SIG-M5 treated with dmso at 0.1 percent for 504 hours (cell line): ENCODE measurements around the gene TECTA.
"Not testable (repeated sequence)": the region's sequence is repeated elsewhere in the genome, so short reads cannot be mapped to it uniquely, and the experiment has no call there.

Experiments
- DNase-seq: peaks from one replicate; lab custom pipeline; 2025; ENCODE audit not compliant: unreplicated experiment; lab: John Stamatoyannopoulos, UW

Gene TECTA

DNA sequence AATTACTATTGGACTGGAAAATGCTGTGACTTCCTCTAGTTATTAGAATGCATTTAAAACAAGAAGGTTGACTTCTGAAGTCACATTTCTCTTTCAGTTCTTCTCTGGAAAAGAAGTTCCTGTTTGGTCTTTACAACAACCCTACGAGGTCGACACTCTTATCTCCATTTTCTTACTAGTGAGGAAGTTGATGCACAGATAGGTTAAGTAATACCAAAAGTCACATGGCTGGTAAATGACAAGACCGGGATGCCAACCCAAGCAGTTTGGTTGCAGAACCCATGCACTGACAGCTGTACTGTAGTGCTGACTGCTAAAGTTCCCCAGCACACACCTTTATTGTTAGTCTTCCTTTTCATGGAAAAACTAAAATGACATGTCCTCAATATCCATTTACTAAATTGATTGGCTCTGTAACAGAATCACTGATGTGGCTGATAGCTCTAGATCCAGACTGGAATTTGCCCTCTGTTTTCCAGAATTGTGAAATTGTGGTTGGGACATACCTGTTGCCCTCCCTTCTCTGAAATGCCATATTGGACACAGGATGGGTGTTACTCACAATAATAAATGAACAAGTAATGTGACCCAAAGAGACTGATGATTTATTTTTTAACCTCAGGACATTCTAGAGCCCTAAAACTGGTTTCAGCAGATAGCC is 9.4 kb upstream of the TECTA start:
- peak; percentile 91 for DNase-seq

DNA sequence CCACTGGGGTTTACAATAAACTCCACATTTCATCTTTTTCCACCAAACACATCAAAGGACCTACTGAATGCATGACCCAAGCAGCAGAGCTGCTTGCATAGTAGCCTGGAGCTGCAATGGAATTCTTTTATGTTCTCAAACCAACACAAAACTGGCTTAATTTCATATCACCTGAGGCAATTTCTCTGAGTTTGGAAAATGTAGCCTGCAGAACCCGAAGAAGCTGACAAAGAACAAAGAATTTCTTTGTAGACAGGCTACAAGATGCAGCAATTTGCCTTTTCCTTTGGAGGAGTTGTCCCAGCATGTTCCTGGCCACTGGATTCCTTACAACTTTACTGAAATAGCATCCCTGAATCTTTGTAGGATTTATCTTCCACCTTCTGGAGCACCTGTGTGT is 5.5 kb upstream of the TECTA start:
- no peak for DNase-seq

DNA sequence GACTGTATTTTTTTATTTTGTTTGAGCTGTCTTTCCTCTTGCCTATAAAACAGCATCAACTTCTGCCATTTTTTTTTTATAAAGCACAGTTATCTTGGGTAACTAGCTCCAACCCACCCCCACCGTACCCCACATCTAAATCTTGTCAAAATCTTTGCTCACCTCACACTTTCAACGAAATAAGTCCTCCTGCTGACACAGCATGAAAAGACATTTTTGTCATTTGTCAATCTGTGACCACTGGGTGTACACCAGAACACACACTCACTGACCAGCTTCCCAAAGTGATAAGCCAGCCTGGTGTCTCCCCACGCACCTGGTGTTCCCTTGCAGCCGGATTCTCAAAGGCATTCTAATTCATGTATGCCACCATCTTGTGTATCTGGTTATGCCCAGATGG is 1.7 kb upstream of the TECTA start:
- no peak for DNase-seq

DNA sequence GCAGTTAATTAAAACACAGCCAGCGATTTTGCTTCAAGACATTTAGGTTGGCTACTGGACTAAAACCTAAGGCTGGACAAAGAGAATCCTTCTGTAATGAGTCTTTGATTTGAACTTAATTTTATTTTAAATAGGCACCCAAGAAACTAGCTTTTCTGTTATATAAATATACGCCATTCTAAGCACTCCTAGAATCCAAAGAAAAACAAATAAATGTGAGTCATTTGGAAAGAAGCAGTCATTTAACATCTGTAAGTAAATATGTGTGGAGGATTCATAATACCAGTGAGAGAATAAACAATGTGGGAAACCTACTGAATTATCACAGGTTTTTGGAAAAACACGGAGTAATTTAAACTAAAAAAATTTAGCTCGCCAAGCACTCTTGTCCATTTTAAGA is 1.2 kb upstream of the TECTA start:
- no peak for DNase-seq

DNA sequence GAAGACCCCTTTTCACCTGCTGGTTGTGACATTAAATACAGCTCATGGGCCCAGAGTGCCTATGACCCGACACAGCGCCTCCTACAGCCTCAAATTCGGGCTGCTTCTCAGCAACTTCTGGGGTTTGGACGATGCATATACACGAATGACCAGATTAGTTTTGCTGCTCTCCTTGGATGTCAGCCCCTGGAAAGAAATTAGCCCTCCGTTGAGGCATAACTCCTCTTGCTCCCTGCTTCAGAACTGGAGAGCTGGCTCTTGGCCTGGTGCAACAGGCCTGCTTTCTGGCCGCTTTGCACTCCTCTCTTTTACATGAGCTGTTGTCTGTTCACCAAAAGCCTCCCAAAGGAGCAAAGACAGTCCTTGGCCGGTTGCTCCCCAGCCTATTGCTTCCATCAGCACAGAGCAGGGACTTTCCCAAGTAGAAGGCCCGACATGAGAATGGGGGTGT is 3.3 kb downstream of the TECTA start:
- DNase-seq, result no peak

DNA sequence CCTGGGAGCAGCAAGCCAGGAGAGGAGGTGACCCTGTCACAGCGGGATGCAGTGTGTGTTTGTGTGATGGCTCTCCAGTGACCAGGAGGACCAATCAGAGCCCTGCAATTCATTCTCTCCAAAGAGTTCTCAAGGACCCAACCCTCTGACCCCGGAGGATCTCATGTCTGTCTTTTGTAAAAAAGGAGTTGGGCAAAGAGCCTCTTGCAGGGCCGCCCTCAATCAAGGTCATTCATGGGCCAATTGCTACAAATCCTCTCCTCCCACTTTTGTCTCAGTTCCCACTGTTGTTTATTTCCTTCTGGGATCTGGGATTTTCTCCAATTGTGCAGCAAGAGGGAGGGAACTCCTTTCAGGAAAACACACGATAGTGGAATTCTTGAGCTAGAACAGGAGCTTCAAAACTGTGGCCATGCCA is 4.0 kb downstream of the TECTA start:
- no peak for DNase-seq

DNA sequence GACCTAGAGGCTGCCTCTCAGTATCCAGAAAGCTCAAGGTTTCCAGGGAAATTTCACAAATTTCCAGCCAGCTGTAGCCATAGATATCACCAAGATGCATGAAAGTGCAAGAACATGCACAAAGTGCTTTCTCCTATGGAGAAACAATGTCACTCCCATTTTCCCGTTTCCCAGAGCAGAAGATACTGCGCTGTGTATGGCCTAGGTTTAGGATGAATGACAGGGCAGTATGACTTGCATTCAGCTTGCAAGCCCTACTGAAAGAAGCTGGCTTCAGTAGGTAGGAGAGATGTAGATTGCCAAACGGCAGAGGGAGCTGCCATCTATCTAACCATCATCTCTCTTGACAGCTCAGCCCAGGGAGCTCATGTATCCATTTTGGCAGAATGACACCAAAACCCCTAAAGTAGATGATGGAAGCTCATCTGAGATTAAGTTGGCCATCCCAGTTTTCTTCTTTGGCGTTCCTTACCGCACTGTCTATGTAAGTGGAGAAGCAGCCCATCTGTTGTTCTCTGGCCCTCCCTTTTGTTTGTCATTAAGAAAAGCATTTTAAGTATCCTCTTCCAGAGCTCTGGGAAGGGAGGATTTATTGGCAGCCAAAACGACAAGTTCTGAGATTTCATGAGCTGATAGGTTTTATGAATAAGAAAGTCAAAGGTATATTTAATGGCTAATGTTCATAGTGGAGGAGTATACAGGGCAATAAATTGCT is 4.6 kb downstream of the TECTA start:
- no peak for DNase-seq

DNA sequence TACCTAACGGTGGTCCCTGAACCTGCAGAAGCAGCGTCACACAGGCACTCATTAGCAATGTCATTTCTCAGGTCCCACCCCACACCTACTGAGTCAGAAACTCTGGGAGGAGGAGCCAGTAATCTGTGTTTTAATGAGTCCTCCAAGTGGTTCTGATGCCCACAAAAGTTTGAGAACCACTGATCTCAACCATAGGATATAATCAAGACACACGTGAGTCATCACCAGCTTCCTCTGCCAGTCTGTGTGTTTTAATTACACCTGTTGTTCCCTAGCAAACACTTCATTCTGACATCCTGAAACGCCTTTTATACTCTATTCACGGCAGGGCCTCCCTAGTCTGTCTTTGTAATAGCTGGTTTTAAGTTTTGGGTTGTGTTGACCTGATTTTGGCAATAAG is 5.8 kb downstream of the TECTA start:
- no peak for DNase-seq

DNA sequence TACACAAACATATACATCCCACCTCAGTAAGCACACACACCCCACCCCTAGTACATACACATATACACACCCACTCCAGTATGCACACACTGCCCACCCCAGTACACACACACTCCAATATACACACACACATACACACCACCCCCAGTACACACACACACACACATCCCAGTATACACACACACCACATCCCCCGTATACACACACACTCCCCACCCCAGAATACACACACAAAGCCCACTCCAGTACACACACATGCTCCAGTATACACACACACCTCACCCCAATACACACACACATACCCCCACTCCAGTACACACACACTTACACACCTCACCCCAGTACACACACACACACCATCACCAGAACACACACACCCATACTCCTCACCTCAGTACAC is 7.4 kb downstream of the TECTA start:
- no peak for DNase-seq

DNA sequence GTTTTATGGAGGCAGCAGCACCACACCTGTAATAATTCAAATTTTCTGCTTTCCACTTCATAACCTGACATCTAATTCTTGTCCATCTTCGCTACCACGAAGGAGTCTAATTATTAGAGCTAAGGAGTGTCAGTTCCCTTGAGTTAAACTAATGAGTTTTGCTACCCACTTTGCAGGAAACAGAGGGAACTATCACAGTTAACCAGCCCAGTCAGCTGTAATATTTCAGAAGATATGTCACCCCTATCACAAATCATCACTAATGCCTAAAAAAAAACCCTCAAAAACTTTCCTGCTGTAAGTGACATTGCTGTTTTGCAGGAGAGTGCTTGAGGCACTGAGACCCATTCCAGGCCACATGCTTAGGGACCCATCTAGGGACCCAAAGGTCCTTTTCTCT is 8.4 kb downstream of the TECTA start:
- no peak for DNase-seq

DNA sequence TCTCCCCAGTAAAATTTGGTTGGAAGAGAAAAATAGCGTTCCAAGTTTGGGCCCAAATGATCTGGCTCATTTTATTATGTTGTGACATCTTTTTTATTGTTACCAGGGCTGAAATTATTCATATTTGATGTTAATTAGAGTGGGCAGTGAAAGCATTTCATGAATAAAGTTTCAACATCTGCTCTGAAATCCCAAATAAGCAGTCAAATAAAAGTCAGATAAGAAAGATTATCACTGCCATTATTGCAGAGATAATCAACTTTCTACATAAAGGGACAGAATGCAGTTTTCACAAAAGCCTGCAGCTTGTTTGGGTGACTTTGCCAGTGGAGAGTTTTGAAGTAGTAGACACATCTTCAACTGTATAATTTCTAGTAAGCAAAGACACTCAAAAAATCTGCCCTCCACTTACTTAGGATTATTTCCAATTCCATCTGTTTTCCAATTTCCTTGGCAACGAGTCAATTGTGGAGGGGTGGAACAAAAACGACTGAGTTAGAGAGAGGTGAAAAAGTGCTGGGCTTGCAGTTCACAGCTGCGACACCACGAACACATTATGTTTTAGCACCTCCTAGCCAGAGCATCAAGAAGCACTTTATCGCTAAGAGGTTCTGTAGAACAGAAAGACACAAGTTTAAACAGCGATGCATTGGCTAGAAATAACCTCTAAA is 9.0 kb downstream of the TECTA start:
- DNase-seq, result no peak

DNA sequence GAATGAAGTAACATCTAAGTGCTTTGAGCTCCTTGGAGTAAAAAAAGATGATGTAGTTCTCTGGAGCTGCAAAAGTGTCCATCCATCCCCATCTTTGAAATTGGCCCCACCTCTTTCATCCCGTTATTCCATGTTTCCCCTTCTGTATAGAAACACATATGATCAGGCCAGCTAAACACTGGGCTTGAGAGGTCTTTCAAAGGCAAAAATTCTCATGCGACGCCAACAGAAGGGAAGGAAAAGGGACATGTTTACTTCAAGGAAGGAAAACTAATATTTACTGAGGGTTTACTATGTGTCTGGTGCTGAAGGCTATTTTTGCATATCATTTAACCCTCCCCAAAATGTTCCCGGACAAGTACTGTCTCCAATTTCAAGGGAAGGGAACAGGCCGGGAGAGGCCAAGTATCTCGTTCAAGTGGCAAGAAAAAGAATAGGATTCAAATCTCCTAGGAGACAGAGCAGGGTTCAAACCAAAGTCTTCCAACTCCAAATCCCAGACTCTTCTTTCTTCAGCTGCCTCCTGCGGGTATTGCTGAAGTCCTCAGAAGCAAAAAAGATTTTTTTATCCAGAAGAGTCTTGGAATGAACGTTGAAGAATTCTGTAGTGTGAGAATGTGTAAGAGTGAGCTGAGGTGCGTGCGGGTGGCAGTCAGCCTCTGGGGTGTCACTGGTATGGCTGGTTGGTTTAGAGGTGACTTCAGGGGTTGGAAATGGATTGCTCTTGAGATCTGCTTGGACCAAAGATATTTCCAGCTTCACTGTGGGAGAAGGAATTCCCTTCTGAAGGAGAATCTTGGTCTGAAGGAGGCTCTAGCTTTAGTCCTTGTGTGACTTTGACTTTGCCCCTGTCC is 10.1 kb downstream of the TECTA start:
- DNase-seq, result no peak

DNA sequence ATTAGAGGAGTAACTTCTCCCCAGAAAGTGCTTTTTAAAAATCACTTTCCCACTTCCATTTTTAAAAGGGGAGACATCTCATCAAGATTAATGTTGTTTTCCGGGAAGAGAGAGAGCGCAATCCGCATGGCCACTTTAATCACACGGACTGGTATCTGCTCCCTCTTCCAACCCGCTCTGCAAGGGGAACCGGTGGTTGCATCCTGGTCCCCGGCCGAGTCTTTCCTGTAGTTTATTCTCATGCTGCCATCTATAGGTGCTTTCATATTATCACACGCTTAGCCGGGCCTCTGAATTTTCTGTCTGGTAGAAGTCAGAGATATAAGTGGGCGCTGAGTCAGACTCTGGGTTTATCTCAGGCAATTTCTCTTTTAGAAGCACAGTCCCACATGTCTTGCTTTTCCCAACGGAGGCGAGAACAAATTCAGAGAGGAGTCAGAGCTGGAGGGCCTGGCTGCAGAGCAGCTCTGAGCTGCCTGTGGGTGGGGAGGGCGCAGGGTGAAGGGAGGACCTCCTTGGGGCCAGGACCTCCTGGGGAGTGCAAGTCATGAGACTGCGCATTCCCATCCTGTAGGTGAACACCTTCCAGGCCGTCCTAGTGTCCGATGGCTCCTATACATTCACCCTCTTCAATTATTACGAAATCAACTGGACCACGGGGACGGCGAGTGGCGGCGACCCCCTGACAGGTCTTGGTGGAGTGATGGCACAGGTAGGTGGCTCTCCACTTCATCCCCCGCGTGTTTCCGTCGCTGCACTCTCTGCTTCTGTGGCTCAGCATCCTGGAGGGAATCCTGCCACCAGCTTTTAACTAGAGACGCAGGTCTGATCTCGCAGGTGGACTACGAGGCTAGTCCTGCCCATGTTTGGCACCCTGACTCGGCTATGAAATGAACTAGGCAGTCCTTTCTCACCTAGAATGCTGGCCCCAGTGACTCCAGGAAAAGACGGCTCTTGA is 11.7 kb downstream of the TECTA start:
- peak; percentile 62 for DNase-seq

DNA sequence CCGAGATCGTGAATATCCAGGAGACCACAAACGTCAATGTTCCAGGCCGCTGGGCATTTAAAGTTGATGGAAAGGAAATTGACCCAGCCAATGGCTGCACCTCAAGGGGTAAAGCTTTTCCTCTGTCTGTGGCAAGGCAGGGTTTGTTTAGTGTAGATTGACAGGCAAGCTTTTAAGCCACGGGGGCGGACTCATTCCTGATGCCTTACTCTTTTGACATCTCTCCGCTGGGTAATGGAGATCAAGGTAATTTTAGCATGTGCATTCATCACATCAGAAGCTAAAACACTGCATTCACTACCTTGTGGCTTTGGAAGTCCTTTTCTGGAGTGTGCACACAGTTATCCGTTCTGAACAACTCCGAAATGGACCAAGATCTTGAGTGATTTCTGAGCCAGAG is 12.6 kb downstream of the TECTA start:
- no peak for DNase-seq

DNA sequence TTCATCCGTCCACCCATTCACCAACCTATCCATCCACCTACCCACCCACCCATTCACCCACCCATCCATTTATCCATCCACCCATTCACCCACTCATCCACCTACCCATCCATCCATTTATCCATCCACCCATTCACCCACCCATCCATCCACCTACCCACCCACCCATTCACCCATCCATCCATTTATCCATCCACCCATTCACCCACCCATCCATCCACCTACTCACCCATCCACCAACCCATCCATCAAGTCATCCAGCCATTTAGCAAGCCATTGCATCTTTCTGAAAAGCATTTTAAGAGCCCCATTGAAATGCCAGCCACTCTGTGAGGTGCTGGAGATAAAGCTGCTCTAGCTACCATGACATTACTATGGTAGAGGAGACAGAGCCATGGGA is 14.0 kb downstream of the TECTA start:
- DNase-seq, result not testable (repeated sequence)

DNA sequence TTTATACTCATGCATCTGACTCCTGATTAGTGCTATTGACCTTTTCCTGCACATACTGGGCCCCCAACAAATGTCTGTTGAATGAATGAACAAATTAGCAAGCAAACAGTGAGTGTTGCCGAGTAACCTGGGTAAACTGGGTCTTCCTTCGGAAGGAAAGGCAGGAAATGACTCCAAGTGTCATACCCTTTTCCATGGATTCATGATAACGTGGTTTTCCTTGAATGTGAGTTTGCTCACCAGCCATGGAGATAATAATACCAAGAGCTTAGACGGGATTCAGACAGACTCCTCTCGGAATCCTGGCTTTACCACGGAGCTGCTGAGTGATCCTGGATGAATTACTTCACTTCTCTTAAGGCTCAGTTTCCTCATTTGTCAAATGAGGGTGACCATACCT is 16.7 kb downstream of the TECTA start:
- no peak for DNase-seq

DNA sequence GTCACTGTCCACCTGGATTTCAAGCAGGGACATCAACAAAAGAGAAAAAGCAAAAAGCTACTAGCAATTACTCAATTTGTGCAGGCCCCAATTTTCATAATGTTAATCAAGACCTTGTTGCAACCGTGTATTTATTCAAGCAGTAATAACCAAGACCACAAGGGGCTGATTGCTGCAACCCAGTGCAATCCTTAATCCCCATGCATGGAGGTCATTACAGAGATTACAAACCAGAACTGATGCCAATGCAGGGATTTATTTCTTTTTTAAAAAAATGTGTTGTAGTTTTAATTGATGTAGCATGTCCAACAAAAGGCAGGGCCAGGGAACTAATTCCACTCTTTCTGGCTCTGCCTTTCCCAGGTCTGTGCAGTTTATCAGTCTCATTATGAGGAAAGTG is 18.4 kb downstream of the TECTA start:
- no peak for DNase-seq

DNA sequence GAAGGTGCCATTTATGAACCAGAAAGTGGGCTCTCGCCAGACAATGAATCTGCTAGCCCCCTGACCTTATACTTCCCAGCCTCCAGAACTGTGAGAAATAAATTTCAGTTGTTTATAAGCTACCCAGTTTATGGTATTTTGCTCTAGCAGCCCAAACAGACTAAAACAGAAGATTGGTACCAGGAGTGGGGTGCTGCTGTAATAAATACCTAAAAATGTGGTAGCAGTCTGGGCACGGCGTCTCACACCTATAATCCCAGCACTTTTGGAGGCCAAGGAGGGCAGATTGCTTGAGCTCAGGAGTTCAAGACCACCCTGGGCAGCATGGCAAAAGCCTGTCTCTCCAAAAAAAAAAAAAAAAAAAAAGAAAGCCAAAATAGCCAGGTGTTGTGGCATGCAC is 21.3 kb downstream of the TECTA start:
- DNase-seq, result no peak

DNA sequence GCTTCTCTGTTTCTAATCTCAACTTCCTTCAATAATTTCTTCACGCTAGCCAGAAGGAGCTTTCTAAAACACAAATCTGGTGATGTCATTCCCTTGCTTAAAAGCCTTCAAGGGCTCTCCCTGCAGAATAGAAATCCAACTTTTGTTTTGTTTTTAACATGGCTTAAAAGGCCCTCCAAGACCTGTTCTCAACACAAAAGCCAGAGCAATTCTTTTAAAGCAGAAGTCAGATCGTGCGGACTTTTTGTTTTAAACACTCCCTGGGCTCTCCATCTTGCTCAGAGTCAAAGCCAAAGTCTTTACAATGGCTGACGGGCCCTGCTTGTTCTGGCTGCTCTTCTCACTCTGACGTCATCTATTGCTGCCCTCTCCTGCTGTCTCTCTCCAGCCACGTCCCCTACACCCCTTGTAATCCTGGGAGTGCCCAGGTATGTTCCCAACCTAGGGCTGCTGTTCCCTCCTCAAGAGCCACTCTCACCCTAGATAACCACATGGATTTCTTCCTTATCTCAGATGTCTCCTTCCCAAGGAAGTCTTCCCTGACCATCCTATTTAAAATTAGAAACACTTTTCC is 22.5 kb downstream of the TECTA start:
- DNase-seq, result no peak

DNA sequence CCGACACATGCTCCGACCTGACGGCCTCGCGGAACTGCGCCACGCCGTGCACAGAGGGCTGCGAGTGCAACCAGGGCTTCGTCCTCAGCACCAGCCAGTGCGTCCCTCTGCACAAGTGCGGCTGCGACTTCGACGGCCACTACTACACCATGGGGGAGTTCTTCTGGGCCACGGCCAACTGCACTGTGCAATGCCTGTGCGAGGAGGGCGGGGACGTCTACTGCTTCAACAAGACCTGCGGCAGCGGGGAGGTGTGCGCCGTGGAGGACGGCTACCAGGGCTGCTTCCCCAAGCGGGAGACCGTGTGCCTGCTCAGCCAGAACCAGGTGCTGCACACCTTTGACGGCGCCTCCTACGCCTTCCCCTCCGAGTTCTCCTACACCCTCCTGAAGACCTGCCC is 26.8 kb downstream of the TECTA start:
- no peak for DNase-seq
